ENCODE data around the gene ARPC1B.
"Not testable (repeated sequence)": the region's sequence is repeated elsewhere in the genome, so short reads cannot be mapped to it uniquely, and the experiment has no call there.

ARPC1B gene

DNA sequence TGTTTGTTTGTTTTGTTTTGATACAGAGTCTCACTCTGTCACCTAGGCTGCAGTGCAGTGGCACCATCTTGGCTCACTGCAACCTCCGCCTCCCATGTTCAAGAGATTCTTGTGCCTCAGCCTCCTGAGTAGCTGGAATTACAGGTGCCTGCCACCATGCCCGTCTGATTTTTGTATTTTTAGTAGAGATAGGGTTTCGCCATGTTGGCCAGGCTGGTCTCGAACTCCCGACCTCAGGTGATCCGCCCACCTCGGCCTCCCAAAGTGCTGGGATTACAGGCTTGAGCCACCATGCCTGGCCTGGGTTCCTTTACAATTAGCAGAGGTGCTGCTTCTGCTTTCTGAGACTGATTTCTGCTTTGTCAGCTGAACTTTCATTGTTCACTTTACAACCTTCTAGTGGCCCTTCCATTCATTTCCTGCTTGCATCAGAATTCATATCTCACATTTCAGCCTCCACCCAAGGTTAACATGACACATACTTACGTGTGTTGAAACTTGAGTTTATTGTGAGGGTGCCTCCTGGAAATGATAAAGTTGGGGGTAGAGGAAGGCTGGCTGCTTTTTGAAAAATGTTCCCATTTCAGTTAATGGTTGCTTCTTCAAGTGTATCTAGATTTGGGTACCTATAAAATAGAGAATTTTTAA lies 44.1 kb upstream of the ARPC1B start:
- H3K4me3 ChIP-seq (ENCODE audit: low read depth, low read length): not testable (repeated sequence)
- TF ChIP-seq, protein P1, sequence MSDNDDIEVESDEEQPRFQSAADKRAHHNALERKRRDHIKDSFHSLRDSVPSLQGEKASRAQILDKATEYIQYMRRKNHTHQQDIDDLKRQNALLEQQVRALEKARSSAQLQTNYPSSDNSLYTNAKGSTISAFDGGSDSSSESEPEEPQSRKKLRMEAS (IDR thresholded peaks at IDR 0.05; ENCODE audit: low read depth, low read length): peak; percentile 51; the same call in 1 of the 2 replicates
- peak; percentile 78 for TF ChIP-seq MYC (IDR thresholded peaks at IDR 0.05; ENCODE audit: low read depth, low read length)
- DNase-seq (ENCODE audit: low read depth): peak; percentile 95

DNA sequence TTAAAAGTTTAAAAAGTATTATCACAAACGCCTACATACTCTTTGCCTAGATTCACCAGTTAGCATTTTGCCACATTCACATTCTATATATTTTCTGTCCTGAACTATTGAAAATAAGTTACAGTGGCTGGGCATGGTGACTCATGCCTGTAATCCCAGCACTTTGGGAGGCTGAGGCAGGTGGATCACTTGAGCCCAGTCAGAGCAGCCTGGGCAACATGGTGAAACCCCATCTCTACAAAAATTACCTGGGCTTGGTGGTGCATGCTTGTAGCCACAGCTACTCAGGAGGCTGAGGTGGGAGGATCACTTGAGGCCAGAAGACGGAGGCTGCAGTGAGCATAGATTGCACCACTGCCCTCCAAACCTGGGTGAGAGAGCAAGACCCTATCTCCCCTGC lies 43.5 kb upstream of the ARPC1B start:
- no peak overlapping the region for H3K4me3 ChIP-seq (ENCODE audit: low read depth, low read length)
- no peak for DNase-seq (ENCODE audit: low read depth)
- TF ChIP-seq POLR2A (IDR thresholded peaks at IDR 0.05; ENCODE audit: extremely low read depth, insufficient read length) (no peak), MYC (IDR thresholded peaks at IDR 0.05; ENCODE audit: low read depth, low read length) (no peak)
- TF ChIP-seq, protein P1 (IDR thresholded peaks at IDR 0.05; ENCODE audit: low read depth, low read length): no peak
- TF ChIP-seq, protein P2, sequence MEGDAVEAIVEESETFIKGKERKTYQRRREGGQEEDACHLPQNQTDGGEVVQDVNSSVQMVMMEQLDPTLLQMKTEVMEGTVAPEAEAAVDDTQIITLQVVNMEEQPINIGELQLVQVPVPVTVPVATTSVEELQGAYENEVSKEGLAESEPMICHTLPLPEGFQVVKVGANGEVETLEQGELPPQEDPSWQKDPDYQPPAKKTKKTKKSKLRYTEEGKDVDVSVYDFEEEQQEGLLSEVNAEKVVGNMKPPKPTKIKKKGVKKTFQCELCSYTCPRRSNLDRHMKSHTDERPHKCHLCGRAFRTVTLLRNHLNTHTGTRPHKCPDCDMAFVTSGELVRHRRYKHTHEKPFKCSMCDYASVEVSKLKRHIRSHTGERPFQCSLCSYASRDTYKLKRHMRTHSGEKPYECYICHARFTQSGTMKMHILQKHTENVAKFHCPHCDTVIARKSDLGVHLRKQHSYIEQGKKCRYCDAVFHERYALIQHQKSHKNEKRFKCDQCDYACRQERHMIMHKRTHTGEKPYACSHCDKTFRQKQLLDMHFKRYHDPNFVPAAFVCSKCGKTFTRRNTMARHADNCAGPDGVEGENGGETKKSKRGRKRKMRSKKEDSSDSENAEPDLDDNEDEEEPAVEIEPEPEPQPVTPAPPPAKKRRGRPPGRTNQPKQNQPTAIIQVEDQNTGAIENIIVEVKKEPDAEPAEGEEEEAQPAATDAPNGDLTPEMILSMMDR (IDR thresholded peaks at IDR 0.05; ENCODE audit: low read depth, low read length): no peak

DNA sequence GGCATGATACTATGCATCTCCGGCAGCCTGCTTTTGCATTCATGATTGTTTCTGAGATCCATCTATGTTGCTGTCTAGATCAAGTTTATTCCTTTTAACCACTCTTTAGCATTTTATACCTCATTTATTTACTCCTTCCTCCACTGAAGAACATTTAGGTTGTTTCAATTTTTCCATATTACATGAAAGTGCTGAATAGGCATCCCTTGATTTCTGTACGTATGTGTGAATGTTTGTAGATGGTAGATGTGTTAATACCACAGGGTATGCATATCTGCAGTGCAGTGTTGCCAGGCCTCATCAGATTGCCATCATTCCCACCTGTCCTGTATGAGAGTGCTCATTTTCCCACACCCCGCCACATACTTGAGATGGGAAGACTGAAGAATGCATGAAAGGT lies 34.9 kb upstream of the ARPC1B start:
- TF ChIP-seq POLR2A (IDR thresholded peaks at IDR 0.05; ENCODE audit: extremely low read depth, insufficient read length) (no peak), MYC (IDR thresholded peaks at IDR 0.05; ENCODE audit: low read depth, low read length) (no peak)
- TF ChIP-seq, protein P1 (IDR thresholded peaks at IDR 0.05; ENCODE audit: low read depth, low read length): no peak
- TF ChIP-seq, protein P2 (IDR thresholded peaks at IDR 0.05; ENCODE audit: low read depth, low read length): no peak
- DNase-seq (ENCODE audit: low read depth): no peak
- H3K4me3 ChIP-seq (ENCODE audit: low read depth, low read length): no peak overlapping the region

DNA sequence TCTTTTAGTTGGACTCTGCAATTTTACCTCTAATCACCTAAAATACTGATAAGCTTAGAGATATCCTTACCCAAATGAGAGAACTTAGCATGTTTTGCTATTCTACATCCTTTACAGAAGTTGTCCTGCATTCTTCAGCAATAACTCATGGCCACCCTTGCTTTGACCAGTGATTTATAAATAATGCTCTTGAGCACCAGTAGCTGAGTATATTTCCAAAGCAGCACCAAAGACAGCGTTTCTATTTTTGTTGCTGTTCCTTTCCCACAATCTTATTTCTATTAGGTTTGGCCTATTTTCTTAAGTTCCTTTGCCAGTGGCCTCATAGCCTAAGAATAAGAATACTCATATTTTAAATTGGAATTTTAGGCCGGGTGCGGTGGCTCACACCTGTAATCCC lies 33.9 kb upstream of the ARPC1B start:
- DNase-seq (ENCODE audit: low read depth): no peak
- TF ChIP-seq POLR2A (IDR thresholded peaks at IDR 0.05; ENCODE audit: extremely low read depth, insufficient read length) (no peak), MYC (IDR thresholded peaks at IDR 0.05; ENCODE audit: low read depth, low read length) (no peak)
- TF ChIP-seq, protein P2 (IDR thresholded peaks at IDR 0.05; ENCODE audit: low read depth, low read length): no peak
- TF ChIP-seq, protein P1 (IDR thresholded peaks at IDR 0.05; ENCODE audit: low read depth, low read length): no peak
- no peak overlapping the region for H3K4me3 ChIP-seq (ENCODE audit: low read depth, low read length)

DNA sequence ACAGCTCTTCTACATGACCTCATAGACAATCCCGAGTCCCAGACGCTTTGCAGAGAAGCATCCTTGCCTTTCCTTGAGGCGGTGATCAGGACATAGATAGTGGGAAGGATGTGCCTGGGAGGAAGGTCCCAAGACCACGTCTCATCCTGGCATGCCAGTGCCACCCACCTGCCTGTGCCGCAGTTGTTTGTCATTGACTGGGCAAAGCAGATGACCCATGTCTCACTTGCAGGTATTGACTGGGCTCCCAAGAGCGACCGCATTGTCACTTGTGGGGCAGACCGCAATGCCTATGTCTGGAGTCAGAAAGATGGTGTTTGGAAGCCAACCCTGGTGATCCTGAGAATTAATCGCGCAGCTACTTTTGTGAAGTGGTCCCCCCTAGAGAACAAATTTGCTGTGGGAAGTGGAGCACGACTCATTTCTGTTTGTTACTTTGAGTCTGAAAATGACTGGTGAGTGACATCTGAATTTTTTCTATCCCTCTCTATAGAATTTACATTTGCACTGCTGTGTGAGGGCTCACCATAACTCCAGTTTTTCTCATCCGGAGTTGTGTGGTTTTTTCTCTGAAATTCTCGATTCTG lies 30.4 kb upstream of the ARPC1B start:
- H3K4me3 ChIP-seq (ENCODE audit: low read depth, low read length): no peak overlapping the region
- DNase-seq (ENCODE audit: low read depth): no peak
- no peak for TF ChIP-seq MYC (IDR thresholded peaks at IDR 0.05; ENCODE audit: low read depth, low read length)
- TF ChIP-seq POLR2A (IDR thresholded peaks at IDR 0.05; ENCODE audit: extremely low read depth, insufficient read length): no peak
- TF ChIP-seq, protein P1 (IDR thresholded peaks at IDR 0.05; ENCODE audit: low read depth, low read length): no peak
- TF ChIP-seq, protein P2 (IDR thresholded peaks at IDR 0.05; ENCODE audit: low read depth, low read length): no peak

DNA sequence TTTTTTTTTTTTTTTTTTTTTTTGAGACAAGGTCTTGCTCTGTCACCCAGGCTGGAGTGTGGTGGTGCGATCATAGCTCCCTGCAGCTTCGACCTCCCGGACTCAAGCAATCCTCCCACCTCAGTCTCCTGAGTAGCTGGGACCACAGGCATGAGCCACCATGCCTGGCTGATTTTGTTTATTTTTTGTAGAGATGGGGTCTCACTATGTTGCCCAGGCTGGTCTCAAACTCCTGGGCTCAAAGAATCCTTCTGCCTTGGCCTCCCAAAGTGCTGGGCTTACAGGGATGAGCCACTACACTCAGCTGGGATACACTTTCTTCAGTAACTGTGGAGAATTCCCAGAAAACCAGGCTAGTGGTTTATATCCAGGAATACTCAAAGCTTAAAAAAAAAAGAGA lies 23.9 kb upstream of the ARPC1B start:
- DNase-seq (ENCODE audit: low read depth); H3K4me3 ChIP-seq (ENCODE audit: low read depth, low read length): not testable (repeated sequence)

All from NB4 (cell line).